Measurements from ENCODE around the gene DRD4.
"Not testable (repeated sequence)": the region's sequence is repeated elsewhere in the genome, so short reads cannot be mapped to it uniquely, and the experiment has no call there.

Gene DRD4

GRCh38 chr11:680970-681369 lies 43.9 kb downstream of the DRD4 start:
- DNase-seq = no peak

GRCh38 chr11:686451-687243 lies 49.6 kb downstream of the DRD4 start:
- no peak for DNase-seq

GRCh38 chr11:687751-688150 lies 50.7 kb downstream of the DRD4 start:
- no peak for DNase-seq

- DNase-seq = no peak
These were observed 51.6 kb downstream of the DRD4 start for GRCh38 chr11:688681-689080.

- DNase-seq = no peak
These were observed 52.6 kb downstream of the DRD4 start for GRCh38 chr11:689625-690024.

- not testable (repeated sequence) for DNase-seq
These were observed 53.2 kb downstream of the DRD4 start for GRCh38 chr11:690244-690643.
